Sigmoid colon (tissue), 7 donors: ENCODE measurements around the gene CR1L. TPM values are rescaled to one million over a fixed set of nuclear protein-coding genes. Genes with fewer than 3 reads are reported as not detected.
A peak's percentile ranks its signal among the peaks of the same experiment; 100 is the strongest.
"Not testable (repeated sequence)": the region's sequence is repeated elsewhere in the genome, so short reads cannot be mapped to it uniquely, and the experiment has no call there.

Experiments used
- DNase-seq: peaks from one replicate; pipeline ENCODE4 v3.0.0-alpha.2; 2019
- H3K27ac ChIP-seq, 4 donors: fragments of 200-600 bp; sonication (generic); one replicate each; pipeline ENCODE4 v1.5.1; 2016 to 2019; ENCODE audit warnings: mild to moderate bottlenecking in 1 of 4
- H3K27me3 ChIP-seq, 3 donors: fragments of 200-600 bp; sonication (generic); one replicate each; pipeline ENCODE4 v1.5.1; 2019; ENCODE audit warnings: mild to moderate bottlenecking in 1 of 3
- H3K36me3 ChIP-seq, 4 donors: fragments of 200-600 bp; sonication (generic); one replicate each; pipeline ENCODE4 v1.5.1; 2016 to 2019
- H3K4me1 ChIP-seq, 4 donors: fragments of 200-600 bp; sonication (generic); one replicate each; pipeline ENCODE4 v1.5.1; 2017 to 2019
- H3K4me3 ChIP-seq, 4 donors: fragments of 200-600 bp; sonication (generic); one replicate each; pipeline ENCODE4 v1.5.1; 2017 to 2019; ENCODE audit warnings: mild to moderate bottlenecking in 2 of 4, moderate library complexity in 1 of 4
- H3K9me3 ChIP-seq, 4 donors: fragments of 200-600 bp in 3 of 4; sonication (generic) in 3 of 4; one replicate each; pipeline versions ENCODE4 v1.5.1 to v1.6.1; 2013 to 2019
- EP300 ChIP-seq, 4 donors: sonication (generic); formaldehyde crosslinking; IDR thresholded peaks; one replicate each; pipeline ENCODE4 v1.6.1; 2017; ENCODE audit warnings: antibody characterized with exemption in 4 of 4
- POLR2A ChIP-seq, 2 donors: fragments of 450-650 bp; IDR thresholded peaks; one replicate each; pipeline ENCODE4 v1.6.1; 2016; ENCODE audit warnings: antibody characterized with exemption in 2 of 2, mild to moderate bottlenecking in 2 of 2, moderate library complexity in 2 of 2
- POLR2AphosphoS5 ChIP-seq, 4 donors: sonication (generic); formaldehyde crosslinking; IDR thresholded peaks; one replicate each; pipeline ENCODE4 v1.6.1; 2017; ENCODE audit warnings: antibody characterized with exemption in 4 of 4
- WGBS, 2 donors: extraction: QIAGEN DNeasy Blood & Tissue Kit; methylation state at CpG; one replicate each; pipeline ENCODE4 v1.1.7; 2013; 5-methylcytosine and 5-hydroxymethylcytosine counted together
- intact Hi-C: fragments of 100-400 bp; cut with DNase I; formaldehyde crosslinking; loops from one replicate; pipeline ENCODE4 v1.15.1; 2023
- polyA plus RNA-seq, 3 donors: library from polyadenylated mRNA; stranded (reverse); fragments of 200-250 nt; gene quantifications; one replicate each; pipeline ENCODE4 v1.2.3, GENCODE V29; 2013
- total RNA-seq, 4 donors: library from RNA; depleted of rRNA; stranded (reverse); fragments of >200 nt; gene quantifications; one replicate each; pipeline ENCODE4 v1.1.0, GENCODE V29; 2016
- TF ChIP-seq, protein P1 (sequence below), 4 experiments: fragments of 450-650 bp in 3 of 4; fragments of 200-600 bp in 1 of 4; IDR thresholded peaks; one replicate each; pipeline ENCODE4 v1.5.1; 2016 to 2019; ENCODE audit warnings: antibody characterized with exemption in 4 of 4, mild to moderate bottlenecking in 3 of 4, moderate library complexity in 2 of 4
- donor health status: healthy with polysubstance abuse.
- donor health status: Bipolar disorder and iron deficiency.
- donor health status: healthy.

Gene CR1L
- total and polyA plus RNA-seq, 7 donors: 0.73 TPM; not detected in 6

GRCh38 chr1:207651583-207651982, 6.7 kb downstream of the CR1L start:
- H3K27ac ChIP-seq: no peak overlapping the region
- no peaks in the 10 kb centered on the region for H3K36me3 ChIP-seq
- WGBS, 2 donors: 88 to 94% methylated on average over 1 of the region's 1 CpG
- H3K4me3 ChIP-seq: no peak overlapping the region
- no peaks in the 10 kb centered on the region for H3K4me1 ChIP-seq
- intact Hi-C loops: no loop called here
- H3K9me3 ChIP-seq: no peaks in the 10 kb centered on the region
- H3K27me3 ChIP-seq: no peaks in the 10 kb centered on the region
- no peak for DNase-seq
- TF ChIP-seq POLR2A (IDR thresholded peaks at IDR 0.05): no peak
- no peak for TF ChIP-seq POLR2AphosphoS5 (IDR thresholded peaks at IDR 0.05)
- no peak for TF ChIP-seq EP300 (IDR thresholded peaks at IDR 0.05)
- TF ChIP-seq, protein P1, sequence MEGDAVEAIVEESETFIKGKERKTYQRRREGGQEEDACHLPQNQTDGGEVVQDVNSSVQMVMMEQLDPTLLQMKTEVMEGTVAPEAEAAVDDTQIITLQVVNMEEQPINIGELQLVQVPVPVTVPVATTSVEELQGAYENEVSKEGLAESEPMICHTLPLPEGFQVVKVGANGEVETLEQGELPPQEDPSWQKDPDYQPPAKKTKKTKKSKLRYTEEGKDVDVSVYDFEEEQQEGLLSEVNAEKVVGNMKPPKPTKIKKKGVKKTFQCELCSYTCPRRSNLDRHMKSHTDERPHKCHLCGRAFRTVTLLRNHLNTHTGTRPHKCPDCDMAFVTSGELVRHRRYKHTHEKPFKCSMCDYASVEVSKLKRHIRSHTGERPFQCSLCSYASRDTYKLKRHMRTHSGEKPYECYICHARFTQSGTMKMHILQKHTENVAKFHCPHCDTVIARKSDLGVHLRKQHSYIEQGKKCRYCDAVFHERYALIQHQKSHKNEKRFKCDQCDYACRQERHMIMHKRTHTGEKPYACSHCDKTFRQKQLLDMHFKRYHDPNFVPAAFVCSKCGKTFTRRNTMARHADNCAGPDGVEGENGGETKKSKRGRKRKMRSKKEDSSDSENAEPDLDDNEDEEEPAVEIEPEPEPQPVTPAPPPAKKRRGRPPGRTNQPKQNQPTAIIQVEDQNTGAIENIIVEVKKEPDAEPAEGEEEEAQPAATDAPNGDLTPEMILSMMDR (IDR thresholded peaks at IDR 0.05): no peak

DNA sequence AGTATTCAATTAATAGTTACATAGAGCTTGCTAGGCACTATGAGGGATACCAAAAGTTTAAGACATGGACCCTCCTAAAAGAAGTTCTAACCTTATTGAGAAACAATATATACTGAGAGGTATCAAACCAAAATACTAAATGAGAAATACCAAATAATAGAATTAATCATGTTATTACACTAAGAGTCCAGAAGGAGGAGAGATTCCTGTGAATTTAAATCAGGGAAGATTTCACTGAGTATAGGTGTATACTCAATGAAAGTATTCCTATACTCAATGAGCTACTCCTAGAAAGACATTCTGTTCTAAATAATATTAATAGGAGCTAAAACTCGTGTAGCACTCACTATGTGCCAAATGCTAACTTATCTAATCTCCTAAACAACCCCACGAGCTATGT, 9.4 kb downstream of the CR1L start:
- no peaks in the 10 kb centered on the region for H3K4me1 ChIP-seq
- DNase-seq: no peak
- no peak overlapping the region for H3K27ac ChIP-seq
- no peaks in the 10 kb centered on the region for H3K9me3 ChIP-seq
- intact Hi-C loops: no loop called here
- TF ChIP-seq POLR2AphosphoS5 (IDR thresholded peaks at IDR 0.05) (no peak), POLR2A (IDR thresholded peaks at IDR 0.05) (no peak)
- TF ChIP-seq, protein P1 (IDR thresholded peaks at IDR 0.05): peak in 1 of 4 experiments; percentile 17
- no peaks in the 10 kb centered on the region for H3K27me3 ChIP-seq
- H3K4me3 ChIP-seq: no peak overlapping the region
- 68 to 76% methylated on average over 2 of the region's 2 CpGs for WGBS, 2 donors
- no peaks in the 10 kb centered on the region for H3K36me3 ChIP-seq

DNA sequence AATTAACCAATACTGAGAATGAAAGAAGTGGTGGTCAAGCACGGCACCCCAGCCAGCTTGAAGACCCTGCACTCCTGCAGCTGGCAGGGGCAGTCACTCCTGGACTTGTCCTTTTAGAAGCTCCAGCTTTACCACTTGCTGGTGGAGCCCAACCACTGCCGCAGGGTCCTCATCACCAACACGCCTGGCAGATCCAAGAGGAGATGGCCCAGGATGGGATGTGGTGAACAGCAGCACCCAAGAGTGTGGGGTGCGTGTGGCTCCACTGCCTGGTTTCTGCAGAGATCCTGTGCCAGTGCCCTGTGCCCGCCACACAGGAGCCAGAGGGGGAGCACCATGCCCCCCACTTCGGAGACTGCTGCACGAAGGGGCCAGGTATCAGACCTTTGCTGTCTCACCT, 13.5 kb downstream of the CR1L start:
- no peak for DNase-seq
- Histone ChIP-seq H3K4me1 (no peaks in the 10 kb centered on the region), H3K27ac (no peak overlapping the region), H3K9me3 (no peaks in the 10 kb centered on the region), H3K27me3 (no peaks in the 10 kb centered on the region), H3K4me3 (no peak overlapping the region), H3K36me3 (no peaks in the 10 kb centered on the region)
- 83 to 84% methylated on average over 7 of the region's 7 CpGs for WGBS, 2 donors
- intact Hi-C loops: no loop called here
- no peak for TF ChIP-seq POLR2A (IDR thresholded peaks at IDR 0.05)
- TF ChIP-seq, protein P1 (IDR thresholded peaks at IDR 0.05): no peak
- no peak for TF ChIP-seq EP300 (IDR thresholded peaks at IDR 0.05)
- TF ChIP-seq POLR2AphosphoS5 (IDR thresholded peaks at IDR 0.05): no peak

GRCh38 chr1:207658904-207659485, 14.1 kb downstream of the CR1L start:
- no peaks in the 10 kb centered on the region for H3K36me3 ChIP-seq
- H3K9me3 ChIP-seq: no peaks in the 10 kb centered on the region
- H3K4me1 ChIP-seq: no peaks in the 10 kb centered on the region
- TF ChIP-seq, protein P1 (IDR thresholded peaks at IDR 0.05): no peak
- TF ChIP-seq POLR2AphosphoS5 (IDR thresholded peaks at IDR 0.05) (no peak), EP300 (IDR thresholded peaks at IDR 0.05) (no peak), POLR2A (IDR thresholded peaks at IDR 0.05) (no peak)
- WGBS, 2 donors: 89 to 90% methylated on average over 9 of the region's 9 CpGs
- no peak overlapping the region for H3K27ac ChIP-seq
- no peak overlapping the region for H3K4me3 ChIP-seq
- intact Hi-C loops: no loop called here
- no peak for DNase-seq
- H3K27me3 ChIP-seq: no peaks in the 10 kb centered on the region

DNA sequence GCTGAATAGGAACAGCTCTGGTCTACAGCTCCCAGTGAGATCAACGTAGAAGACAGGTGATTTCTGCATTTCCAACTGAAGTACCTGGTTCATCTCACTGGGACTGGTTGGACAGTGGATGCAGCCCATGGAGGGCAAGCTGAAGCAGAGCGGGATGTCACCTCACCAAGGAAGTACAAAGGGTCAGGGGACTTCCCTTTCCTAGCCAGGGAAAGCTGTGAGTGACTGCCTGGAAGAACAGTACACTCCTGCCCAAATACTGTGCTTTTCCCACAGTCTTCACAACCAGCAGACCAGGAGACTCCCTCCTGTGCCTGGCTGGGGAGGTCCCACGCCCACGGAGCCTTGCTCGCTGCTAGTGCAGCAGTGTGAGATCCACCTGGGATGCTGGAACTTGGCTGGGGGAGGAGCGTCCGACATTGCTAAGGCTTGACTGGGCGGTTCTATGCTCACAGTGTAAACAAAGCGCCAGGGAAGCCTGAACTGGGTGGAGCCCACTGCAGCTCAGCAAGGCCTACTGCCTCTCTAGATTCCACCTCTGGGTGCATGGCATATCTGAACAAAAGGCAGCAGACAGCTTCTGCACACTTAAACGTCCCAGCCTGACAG, 14.7 kb downstream of the CR1L start:
- no peaks in the 10 kb centered on the region for H3K9me3 ChIP-seq
- no peak overlapping the region for H3K27ac ChIP-seq
- intact Hi-C loops: no loop called here
- H3K27me3 ChIP-seq: no peaks in the 10 kb centered on the region
- H3K4me1 ChIP-seq: no peaks in the 10 kb centered on the region
- no peak for DNase-seq
- no peaks in the 10 kb centered on the region for H3K36me3 ChIP-seq
- TF ChIP-seq EP300 (IDR thresholded peaks at IDR 0.05): no peak
- no peak for TF ChIP-seq POLR2AphosphoS5 (IDR thresholded peaks at IDR 0.05)
- no peak for TF ChIP-seq POLR2A (IDR thresholded peaks at IDR 0.05)
- TF ChIP-seq, protein P1 (IDR thresholded peaks at IDR 0.05): no peak
- WGBS, 2 donors: 26 to 74% methylated on average over 10 of the region's 10 CpGs
- no peak overlapping the region for H3K4me3 ChIP-seq

- H3K4me3 ChIP-seq, intact Hi-C loops, H3K27me3 ChIP-seq, H3K4me1 ChIP-seq, H3K27ac ChIP-seq, DNase-seq, H3K36me3 ChIP-seq, H3K9me3 ChIP-seq: not testable (repeated sequence)
- 88 to 100% methylated on average over 1 of the region's 2 CpGs for WGBS, 2 donors
Observed at GRCh38 chr1:207661420-207661819, 16.5 kb downstream of the CR1L start.
